Nephron progenitor cell (in vitro differentiated cells): ENCODE results near the gene TM9SF4.
"Not testable (repeated sequence)": the region's sequence is repeated elsewhere in the genome, so short reads cannot be mapped to it uniquely, and the experiment has no call there.

Experiments
- DNase-seq: peaks from one replicate; pipeline ENCODE4 v3.0.0; 2021
- H3K27ac Mint-ChIP-seq: 2 replicates; pipeline ENCODE4 v1.8.0; 2021; ENCODE audit warnings: mild to moderate bottlenecking, moderate library complexity, mixed read lengths
- H3K27me3 Mint-ChIP-seq: 2 replicates; pipeline ENCODE4 v1.8.0; 2021; ENCODE audit warnings: mild to moderate bottlenecking, low read depth, mixed read lengths; ENCODE audit not compliant: poor library complexity
- H3K36me3 Mint-ChIP-seq: 2 replicates; pipeline ENCODE4 v1.8.0; 2021; ENCODE audit warnings: low read depth, mixed read lengths
- H3K4me1 Mint-ChIP-seq: 2 replicates; pipeline ENCODE4 v1.8.0; 2021; ENCODE audit warnings: mixed read lengths
- H3K4me3 Mint-ChIP-seq: 2 replicates; pipeline ENCODE4 v1.8.0; 2021; ENCODE audit warnings: mild to moderate bottlenecking, moderate library complexity, mixed read lengths
- H3K9me3 Mint-ChIP-seq: 2 replicates; pipeline ENCODE4 v1.8.0; 2021; ENCODE audit warnings: mild to moderate bottlenecking, moderate library complexity, mixed read lengths
- CTCF ChIP-seq: fragments of 200-600 bp; sonication (generic); IDR thresholded peaks from 2 replicates; pipeline ENCODE4 v1.5.0; 2021; ENCODE audit warnings: antibody characterized with exemption

The TM9SF4 gene

GRCh38 chr20:32119734-32120133 is 10.2 kb downstream of the TM9SF4 start:
- no peak for DNase-seq
- peaks cover 39% of the 10 kb centered on the region for H3K36me3 Mint-ChIP-seq
- H3K9me3 Mint-ChIP-seq: peaks cover 27% of the 10 kb centered on the region
- no peak overlapping the region for H3K4me3 Mint-ChIP-seq
- no peak for TF ChIP-seq CTCF
- no peak overlapping the region for H3K27ac Mint-ChIP-seq
- no peaks in the 10 kb centered on the region for H3K27me3 Mint-ChIP-seq
- H3K4me1 Mint-ChIP-seq: peaks cover 30% of the 10 kb centered on the region

DNA sequence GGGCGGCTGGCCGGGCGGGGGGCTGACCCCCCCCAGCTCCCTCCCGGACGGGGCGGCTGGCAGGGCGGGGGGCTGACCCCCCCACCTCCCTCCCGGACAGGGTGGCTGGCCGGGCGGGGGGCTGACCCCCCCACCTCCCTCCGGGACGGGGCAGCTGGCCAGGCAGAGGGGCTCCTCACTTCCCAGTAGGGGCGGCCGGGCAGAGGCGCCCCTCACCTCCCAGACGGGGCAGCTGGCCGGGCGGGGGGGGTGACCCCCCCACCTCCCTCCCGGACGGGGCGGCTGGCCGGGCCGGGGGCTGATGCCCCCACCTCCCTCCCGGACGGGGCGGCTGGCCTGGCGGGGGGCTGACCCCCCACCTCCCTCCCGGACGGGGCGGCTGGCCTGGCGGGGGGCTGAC is 12.4 kb downstream of the TM9SF4 start:
- peaks cover 45% of the 10 kb centered on the region for H3K36me3 Mint-ChIP-seq
- not testable (repeated sequence) for H3K27me3 Mint-ChIP-seq, H3K4me3 Mint-ChIP-seq, H3K27ac Mint-ChIP-seq, DNase-seq
- peaks cover 30% of the 10 kb centered on the region for H3K9me3 Mint-ChIP-seq
- H3K4me1 Mint-ChIP-seq: peaks cover 23% of the 10 kb centered on the region

DNA sequence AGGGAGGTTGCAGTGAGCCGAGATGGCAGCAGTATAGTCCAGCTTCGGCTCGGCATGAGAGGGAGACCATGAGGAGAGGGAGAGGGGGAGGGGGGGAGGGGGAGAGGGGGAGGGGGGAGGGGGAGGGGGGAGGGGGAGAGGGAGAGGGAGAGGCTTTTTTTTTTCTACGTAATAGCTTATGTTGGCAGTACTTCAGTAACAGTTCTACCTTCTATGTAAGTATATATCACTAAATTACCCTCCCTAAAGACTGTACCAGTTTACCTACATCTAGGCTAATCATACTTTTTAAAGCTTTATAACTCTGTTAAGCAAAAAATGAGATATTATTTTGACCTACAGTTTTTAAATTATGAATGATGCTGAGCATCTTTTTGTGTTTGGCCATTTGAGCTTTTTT is 13.6 kb downstream of the TM9SF4 start:
- H3K4me3 Mint-ChIP-seq: no peak overlapping the region
- H3K9me3 Mint-ChIP-seq: peaks cover 30% of the 10 kb centered on the region

GRCh38 chr20:32124916-32125454 is 15.5 kb downstream of the TM9SF4 start:
- Mint-ChIP-seq H3K27ac (no peak overlapping the region), H3K4me3 (no peak overlapping the region), H3K4me1 (peaks cover 31% of the 10 kb centered on the region), H3K27me3 (no peaks in the 10 kb centered on the region), H3K36me3 (peaks cover 39% of the 10 kb centered on the region), H3K9me3 (peaks cover 30% of the 10 kb centered on the region)
- no peak for TF ChIP-seq CTCF
- no peak for DNase-seq

More for the DNA sequence above, 13.6 kb downstream of the TM9SF4 start:
- Mint-ChIP-seq H3K4me1 (peaks cover 25% of the 10 kb centered on the region), H3K36me3 (peaks cover 45% of the 10 kb centered on the region), H3K27me3 (no peaks in the 10 kb centered on the region), H3K27ac (no peak overlapping the region)
- TF ChIP-seq CTCF: no peak
- DNase-seq: no peak

DNA sequence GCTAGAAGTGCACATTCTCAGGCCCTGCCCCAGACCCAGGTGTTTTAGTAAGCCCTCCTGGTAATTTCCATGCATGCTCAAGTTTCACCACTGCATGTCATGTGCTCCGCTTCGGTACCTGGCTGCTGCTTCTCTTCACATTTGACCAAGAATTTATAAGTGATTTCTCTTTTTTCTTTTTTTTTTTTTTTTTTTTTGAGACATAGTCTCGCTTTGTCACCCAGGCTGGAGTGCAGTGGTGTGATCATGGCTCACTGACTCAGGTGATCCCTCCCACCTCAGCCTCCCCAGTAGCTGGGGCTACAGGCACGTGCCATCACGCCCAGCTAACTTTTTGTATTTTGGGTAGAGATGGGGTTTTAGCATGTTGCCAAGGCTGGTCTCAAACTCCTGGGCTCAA is 16.0 kb downstream of the TM9SF4 start:
- Mint-ChIP-seq H3K27me3 (no peaks in the 10 kb centered on the region), H3K4me3 (no peak overlapping the region), H3K36me3 (peaks cover 34% of the 10 kb centered on the region), H3K27ac (no peak overlapping the region), H3K4me1 (peaks cover 36% of the 10 kb centered on the region), H3K9me3 (peaks cover 27% of the 10 kb centered on the region)
- no peak for TF ChIP-seq CTCF
- no peak for DNase-seq

DNA sequence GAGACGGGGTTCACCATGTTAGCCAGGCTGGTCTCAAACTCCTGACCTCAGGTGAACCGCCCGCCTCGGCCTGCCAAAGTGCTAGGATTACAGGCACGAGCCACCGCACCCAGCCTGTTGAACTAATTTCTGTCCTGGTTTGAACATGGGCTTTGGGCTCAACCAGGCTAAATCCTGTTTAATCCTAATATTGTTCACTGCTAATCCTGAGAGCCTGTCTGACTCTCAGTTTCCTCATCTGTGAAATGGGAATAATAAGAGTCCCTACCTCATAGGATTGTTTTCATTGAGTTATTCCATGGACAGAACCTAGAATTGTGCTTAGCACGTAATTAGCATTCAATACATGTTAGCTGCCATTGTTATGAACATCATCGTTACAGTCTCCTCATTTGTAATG is 17.4 kb downstream of the TM9SF4 start:
- Mint-ChIP-seq H3K27ac (peak overlapping the region; percentile 94), H3K27me3 (no peaks in the 10 kb centered on the region), H3K4me1 (peaks cover 50% of the 10 kb centered on the region), H3K36me3 (peaks cover 40% of the 10 kb centered on the region), H3K4me3 (no peak overlapping the region), H3K9me3 (peaks cover 22% of the 10 kb centered on the region)
- no peak for TF ChIP-seq CTCF
- no peak for DNase-seq
